ENCODE measurements around the gene CMTM6. TPM values are rescaled to one million over a fixed set of nuclear protein-coding genes. Genes with fewer than 3 reads are reported as not detected.

Gene CMTM6
- total RNA-seq, 2 donors from 2014 or later = 48.6 to 83.0 TPM

Other genes with a start within 250 kb of the CMTM6 start
- gene CMTM7, start 111.0 kb downstream of the CMTM6 start, total RNA-seq = 10 to 100 TPM; 17.5 to 34.5 TPM
- 10 to 100 TPM; 38.8 to 45.4 TPM for gene DYNC1LI1, start 68.0 kb upstream of the CMTM6 start, total RNA-seq
- 10 to 100 TPM; 46.5 to 53.9 TPM for gene CNOT10, start 182.3 kb upstream of the CMTM6 start, total RNA-seq